IMR-90 (cell line): ENCODE data around the gene CACNA2D4. TPM values are rescaled to one million over a fixed set of nuclear protein-coding genes. Genes with fewer than 3 reads are reported as not detected.

Experiments used
- ATAC-seq: fragments of 200-7000 bp; cut with Tn5 transposase; 2 replicates; pipeline ENCODE4 v1.9.1; 2020; ENCODE audit warnings: low read depth, mild to moderate bottlenecking, moderate library complexity
- BruUV-seq: library from RNA; stranded (reverse); fragments of 400-500 nt; replicated peaks from 2 replicates; lab custom pipeline; 2021; lab: Mats Ljungman, UMichigan
- CTCF ChIA-PET: fragments of 300-600 bp; formaldehyde crosslinking; extraction: SDS; loops from one replicate; lab custom pipeline; 2021; ENCODE audit warnings: antibody characterized with exemption; lab: Yijun Ruan, JAX
- POLR2A ChIA-PET: fragments of 300-600 bp; sonication (Branson Sonifier 250); formaldehyde crosslinking; loops from one replicate; lab custom pipeline; 2022; ENCODE audit warnings: antibody characterized with exemption; ENCODE audit not compliant: unreplicated experiment; lab: Charles Lee
- DNase-seq: peaks from one replicate; pipeline ENCODE4 v3.0.0; 2013
- H2AFZ ChIP-seq: replicated peaks from 2 replicates; pipeline ENCODE3; 2013; ENCODE audit warnings: low read length, mild to moderate bottlenecking; ENCODE audit not compliant: poor library complexity
- H2AK5ac ChIP-seq: 2 replicates; pipeline ENCODE4 v1.6.1; 2013; ENCODE audit warnings: low read depth, low read length, inconsistent platforms
- H2AK9ac ChIP-seq: replicated peaks from 2 replicates; pipeline ENCODE3; 2013; ENCODE audit warnings: mild to moderate bottlenecking, low read depth, low read length, moderate library complexity; ENCODE audit not compliant: poor library complexity
- H2BK120ac ChIP-seq: 2 replicates; pipeline ENCODE4 v1.6.1; 2013; ENCODE audit warnings: low read depth, low read length, inconsistent platforms
- H2BK15ac ChIP-seq: 3 replicates; pipeline ENCODE4 v1.6.1; 2013; ENCODE audit warnings: low read depth, low read length, inconsistent platforms
- H2BK20ac ChIP-seq: 2 replicates; pipeline ENCODE4 v1.6.1; 2013; ENCODE audit warnings: low read depth, mild to moderate bottlenecking, inconsistent platforms, low read length, moderate library complexity
- H2BK5ac ChIP-seq: 2 replicates; pipeline ENCODE4 v1.6.1; 2013; ENCODE audit warnings: mild to moderate bottlenecking, low read depth, low read length, inconsistent platforms; ENCODE audit not compliant: poor library complexity, severe bottlenecking
- H3K14ac ChIP-seq: replicated peaks from 2 replicates; pipeline ENCODE4 v1.6.1; 2013; ENCODE audit warnings: low read depth, low read length, inconsistent platforms
- H3K18ac ChIP-seq: 2 replicates; pipeline ENCODE4 v1.6.1; 2013; ENCODE audit warnings: low read depth, low read length, control low read depth
- H3K23ac ChIP-seq: 2 replicates; pipeline ENCODE4 v1.6.1; 2013; ENCODE audit warnings: low read depth, low read length, inconsistent platforms
- H3K27ac ChIP-seq: 2 replicates; pipeline ENCODE4 v1.5.1; 2013; ENCODE audit warnings: mild to moderate bottlenecking, control low read depth, low read length; ENCODE audit not compliant: insufficient read depth
- H3K27me3 ChIP-seq: 2 replicates; pipeline ENCODE4 v1.6.1; 2013; ENCODE audit warnings: low read length; ENCODE audit not compliant: control insufficient read depth, insufficient read depth
- H3K36me3 ChIP-seq: 2 replicates; pipeline ENCODE4 v1.6.1; 2013; ENCODE audit warnings: low read length, mixed read lengths; ENCODE audit not compliant: control insufficient read depth, insufficient read depth
- H3K4ac ChIP-seq: 2 replicates; pipeline ENCODE4 v1.6.1; 2013; ENCODE audit warnings: low read depth, low read length, inconsistent platforms
- H3K4me1 ChIP-seq: 2 replicates; pipeline ENCODE4 v1.6.1; 2013; ENCODE audit warnings: low read length, mixed read lengths; ENCODE audit not compliant: control insufficient read depth, insufficient read depth
- H3K4me2 ChIP-seq: 2 replicates; pipeline ENCODE4 v1.6.1; 2013; ENCODE audit warnings: low read depth, mild to moderate bottlenecking, control low read depth, low read length, moderate library complexity
- H3K4me3 ChIP-seq: 2 replicates; pipeline ENCODE4 v1.5.1; 2013; ENCODE audit warnings: low read depth, mild to moderate bottlenecking, control low read depth, low read length, moderate library complexity; ENCODE audit not compliant: insufficient read depth
- H3K56ac ChIP-seq: 2 replicates; pipeline ENCODE4 v1.6.1; 2013; ENCODE audit warnings: low read length, inconsistent platforms; ENCODE audit not compliant: insufficient read depth; ENCODE audit errors: extremely low read depth
- H3K79me1 ChIP-seq, 2 experiments: 2 replicates each; pipeline ENCODE4 v1.6.1; 2013; ENCODE audit warnings: low read length in 2 of 2, inconsistent platforms in 1 of 2, low read depth in 1 of 2
- H3K9ac ChIP-seq: 2 replicates; pipeline ENCODE4 v1.6.1; 2013; ENCODE audit warnings: low read depth, low read length, control low read depth
- H3K9me1 ChIP-seq: 2 replicates; pipeline ENCODE4 v1.6.1; 2013; ENCODE audit warnings: low read length, inconsistent platforms; ENCODE audit not compliant: insufficient read depth
- H3K9me3 ChIP-seq: 2 replicates; pipeline ENCODE4 v1.6.1; 2013; ENCODE audit warnings: low read length; ENCODE audit not compliant: control insufficient read depth, insufficient read depth
- H4K20me1 ChIP-seq: 2 replicates; pipeline ENCODE4 v1.6.1; 2013; ENCODE audit warnings: low read length, inconsistent platforms; ENCODE audit not compliant: insufficient read depth
- H4K5ac ChIP-seq: 2 replicates; pipeline ENCODE4 v1.6.1; 2013; ENCODE audit warnings: mild to moderate bottlenecking, low read depth, low read length, control low read depth
- H4K8ac ChIP-seq, 2 experiments: 2 replicates each; pipeline ENCODE4 v1.6.1; 2013; ENCODE audit warnings: low read depth in 2 of 2, low read length in 2 of 2, control low read depth in 1 of 2, inconsistent platforms in 1 of 2
- H4K91ac ChIP-seq: 2 replicates; pipeline ENCODE4 v1.6.1; 2013; ENCODE audit warnings: low read depth, low read length, inconsistent platforms; ENCODE audit not compliant: insufficient read depth
- BHLHE40 ChIP-seq: fragments of 150-350 bp; IDR thresholded peaks from 2 replicates; pipeline ENCODE4 v1.6.1; 2016; ENCODE audit warnings: mild to moderate bottlenecking, low read depth, low read length
- CHD1 ChIP-seq: IDR thresholded peaks from 2 replicates; pipeline ENCODE4 v1.6.1; 2012; ENCODE audit warnings: low read depth, low read length, improper control_type of control experiment
- ELK1 ChIP-seq: fragments of 150-350 bp; IDR thresholded peaks from 2 replicates; pipeline ENCODE4 v1.6.1; 2016; ENCODE audit warnings: low read depth, mild to moderate bottlenecking, low read length, moderate library complexity, borderline replicate concordance
- FOS ChIP-seq: fragments of 150-350 bp; IDR thresholded peaks from 2 replicates; pipeline ENCODE4 v1.6.1; 2016; ENCODE audit warnings: low read depth, low read length
- MAFK ChIP-seq: IDR thresholded peaks from 2 replicates; pipeline ENCODE4 v1.6.1; 2012; ENCODE audit warnings: low read depth, low read length, improper control_type of control experiment
- MAZ ChIP-seq: IDR thresholded peaks from 2 replicates; pipeline ENCODE4 v1.6.1; 2012; ENCODE audit warnings: low read depth, mild to moderate bottlenecking, low read length, improper control_type of control experiment, moderate library complexity, borderline replicate concordance
- NFE2L2 ChIP-seq: fragments of 150-350 bp; IDR thresholded peaks from 2 replicates; pipeline ENCODE4 v1.6.1; 2016; ENCODE audit warnings: low read depth, mild to moderate bottlenecking, low read length
- POLR2A ChIP-seq: IDR thresholded peaks from 2 replicates; pipeline ENCODE4 v1.6.1; 2012; ENCODE audit warnings: mild to moderate bottlenecking, low read depth, low read length
- RAD21 ChIP-seq: IDR thresholded peaks from 2 replicates; pipeline ENCODE4 v1.6.1; 2012; ENCODE audit warnings: low read length, improper control_type of control experiment
- RCOR1 ChIP-seq: IDR thresholded peaks from 2 replicates; pipeline ENCODE4 v1.6.1; 2012; ENCODE audit warnings: mild to moderate bottlenecking, low read length, improper control_type of control experiment; ENCODE audit not compliant: insufficient replicate concordance
- RFX5 ChIP-seq: IDR thresholded peaks from 2 replicates; pipeline ENCODE4 v1.8.0; 2012; ENCODE audit warnings: low read depth, mild to moderate bottlenecking, low read length, moderate library complexity
- SMC3 ChIP-seq: fragments of 150-350 bp; IDR thresholded peaks from 2 replicates; pipeline ENCODE4 v1.6.1; 2016; ENCODE audit warnings: low read depth, mild to moderate bottlenecking, antibody characterized with exemption, low read length, moderate library complexity
- USF2 ChIP-seq: fragments of 150-350 bp; IDR thresholded peaks from 2 replicates; pipeline ENCODE4 v1.6.1; 2017; ENCODE audit warnings: mild to moderate bottlenecking, antibody characterized with exemption, low read length, low read depth
- WGBS, 2 experiments: methylation state at CpG; one replicate each; pipeline versions ENCODE4 v1.1.5 to v1.1.7; 2013; ENCODE audit warnings: missing lambda C conversion rate in 2 of 2; ENCODE audit not compliant: insufficient read length in 1 of 2; ENCODE audit errors: extremely low coverage in 2 of 2; 5-methylcytosine and 5-hydroxymethylcytosine counted together
- dilution Hi-C: fragments of 300-500 bp; cut with HindIII; formaldehyde crosslinking; loops from one replicate; pipeline ENCODE4 v1.14.3; 2018; ENCODE audit warnings: low sequenced_read_pairs; ENCODE audit not compliant: unreplicated experiment
- in situ Hi-C: fragments of 300-500 bp; cut with MboI; formaldehyde crosslinking; loops from 3 replicates; pipeline ENCODE4 v1.14.3; 2019; ENCODE audit warnings: low sequenced_read_pairs, inconsistent platforms, mixed read lengths
- intact Hi-C: fragments of 100-400 bp; cut with micrococcal nuclease; formaldehyde crosslinking; loops from 2 replicates; pipeline ENCODE4 v1.10.0; 2022
- polyA plus RNA-seq, 3 experiments: library from polyadenylated mRNA; depleted of rRNA; stranded (reverse); fragments of >200 nt; gene quantifications; 2 replicates each; pipeline ENCODE4 v1.2.3, GENCODE V29; 2012; ENCODE audit warnings: low replicate concordance in 1 of 3
- total RNA-seq: library from RNA; depleted of rRNA; stranded (reverse); fragments of >200 nt; gene quantifications from 2 replicates; pipeline ENCODE4 v1.2.3, GENCODE V29; 2012

The CACNA2D4 gene
- total and polyA plus RNA-seq, 2 of the 4 experiments (the other 2 are of a cell fraction): 0.18 to 0.22 TPM

- Histone ChIP-seq H2BK120ac (no peak overlapping the region), H3K9me3 (no peaks in the 10 kb centered on the region), H3K18ac (no peak overlapping the region), H2AFZ (no peak overlapping the region), H2AK9ac (no peak overlapping the region), H3K9ac (no peak overlapping the region), H4K5ac (no peak overlapping the region), H3K27me3 (no peaks in the 10 kb centered on the region), H3K14ac (no peak overlapping the region), H3K56ac (no peak overlapping the region), H3K4me1 (peaks cover 5% of the 10 kb centered on the region), H3K36me3 (peaks cover 44% of the 10 kb centered on the region), H2BK5ac (no peak overlapping the region), H3K4me3 (no peak overlapping the region), H2AK5ac (peak overlapping the region; percentile 23; the same call in 1 of the 2 replicates), H2BK15ac (no peak overlapping the region), H3K27ac (no peak overlapping the region), H3K4me2 (no peak overlapping the region), H4K8ac (no peak overlapping the region), H3K79me1 (peaks cover 6 to 8% of the 10 kb centered on the region in 2 experiments; a peak in 1 of 4 replicates), H3K4ac (no peak overlapping the region), H2BK20ac (no peak overlapping the region), H3K23ac (no peak overlapping the region), H4K91ac (peak overlapping the region; percentile 0; the same call in 1 of the 2 replicates), H4K20me1 (no peaks in the 10 kb centered on the region; the same call in 1 of the 2 replicates), H3K9me1 (peaks cover 7% of the 10 kb centered on the region)
- ChIA-PET POLR2A (no interaction called here), CTCF (interaction anchor here (0.5 kb wide), 1 partner anchor 274 kb away, joined by 4 read pairs; no protein-coding TSS in a partner anchor)
- no peak for DNase-seq
- TF ChIP-seq BHLHE40 (no peak), POLR2A (no peak), USF2 (no peak), SMC3 (no peak), MAZ (no peak), CHD1 (no peak), RAD21 (no peak), RFX5 (no peak), RCOR1 (no peak), MAFK (no peak), ELK1 (no peak), FOS (no peak), NFE2L2 (no peak)
- in situ Hi-C loops (no loop called here), intact Hi-C loops (loop anchor here (5.0 to 10.0 kb wide), 2 partner anchors 339 to 636 kb away; no protein-coding TSS in a partner anchor), dilution Hi-C loops (no loop called here)
- ATAC-seq: no peak
- WGBS, 2 experiments: 89% methylated on average over 2 of the region's 3 CpGs; no CpG with 5 or more reads in 1 of the 2 experiments
- BruUV-seq: no TSS peak
These were observed 27.8 kb upstream of the CACNA2D4 start for GRCh38 chr12:1946296-1946695.
